Cardiac muscle cell (in vitro differentiated cells and primary cell): Measurements from ENCODE around the gene TMEM131. TPM values are rescaled to one million over a fixed set of nuclear protein-coding genes. Genes with fewer than 3 reads are reported as not detected.

Source experiments
- DNase-seq, 2 donors: peaks; one replicate each; pipeline versions ENCODE4 v3.0.0 to v3.0.0-alpha.2; 2010 to 2017; ENCODE audit warnings: low read depth in 1 of 2, low spot score in 1 of 2
- H3K27ac ChIP-seq: fragments of 200-600 bp; sonication (generic); 2 replicates; pipeline ENCODE4 v1.5.1; 2016
- H3K27me3 ChIP-seq: fragments of 200-600 bp; sonication (generic); 2 replicates; pipeline ENCODE4 v1.6.0; 2016; ENCODE audit warnings: control low read depth
- H3K36me3 ChIP-seq: fragments of 200-600 bp; sonication (generic); 2 replicates; pipeline ENCODE4 v1.5.1; 2016; ENCODE audit warnings: control low read depth
- H3K4me1 ChIP-seq: fragments of 200-600 bp; sonication (generic); 2 replicates; pipeline ENCODE4 v1.8.1; 2017; ENCODE audit warnings: low read depth, mild to moderate bottlenecking, mixed run types
- H3K4me3 ChIP-seq: fragments of 200-600 bp; sonication (generic); 2 replicates; pipeline ENCODE4 v1.5.1; 2016; ENCODE audit warnings: mild to moderate bottlenecking
- H3K9me3 ChIP-seq: fragments of 200-600 bp; sonication (generic); 2 replicates; pipeline ENCODE4 v1.5.1; 2017; ENCODE audit warnings: low read depth, mild to moderate bottlenecking, control low read depth
- CTCF ChIP-seq: IDR thresholded peaks from 2 replicates; pipeline ENCODE4 v1.5.1; 2012; ENCODE audit warnings: low read depth, mild to moderate bottlenecking, low read length
- polyA plus RNA-seq: library from polyadenylated mRNA; unstranded; fragments of >200 nt; fragmentation: Nextera tagmentation; extraction: Ambion mirVana; gene quantifications from 2 replicates; pipeline ENCODE4 v1.2.1, GENCODE V29; 2016
- total RNA-seq: library from RNA; depleted of rRNA; stranded (reverse); fragments of >200 nt; gene quantifications from 2 replicates; pipeline ENCODE4 v1.2.3, GENCODE V29; 2016

The TMEM131 gene
- total and polyA plus RNA-seq, 2 experiments from 2014 or later, result 16.3 to 19.1 TPM

- Histone ChIP-seq H3K9me3 (no peaks in the 10 kb centered on the region), H3K4me1 (peaks cover 13% of the 10 kb centered on the region), H3K27me3 (no peaks in the 10 kb centered on the region), H3K27ac (peak overlapping the region; percentile 54), H3K4me3 (no peak overlapping the region), H3K36me3 (peaks cover 10% of the 10 kb centered on the region)
- peak; percentile 36 to 51 for DNase-seq
- no peak for TF ChIP-seq CTCF
Observed at GRCh38 chr2:97751752-97752151, 244.0 kb downstream of the TMEM131 start.

GRCh38 chr2:97750017-97750416 lies 245.7 kb downstream of the TMEM131 start:
- Histone ChIP-seq H3K9me3 (no peaks in the 10 kb centered on the region), H3K4me3 (no peak overlapping the region), H3K36me3 (no peaks in the 10 kb centered on the region), H3K4me1 (peaks cover 13% of the 10 kb centered on the region), H3K27me3 (no peaks in the 10 kb centered on the region), H3K27ac (no peak overlapping the region)
- DNase-seq, result no peak
- TF ChIP-seq CTCF, result no peak

GRCh38 chr2:97749581-97749980 lies 246.2 kb downstream of the TMEM131 start:
- DNase-seq, result no peak
- no peak overlapping the region for H3K4me3 ChIP-seq
- TF ChIP-seq CTCF, result no peak
- H3K9me3 ChIP-seq, result no peaks in the 10 kb centered on the region
- H3K36me3 ChIP-seq, result no peaks in the 10 kb centered on the region
- peaks cover 13% of the 10 kb centered on the region for H3K4me1 ChIP-seq
- no peak overlapping the region for H3K27ac ChIP-seq
- H3K27me3 ChIP-seq, result no peaks in the 10 kb centered on the region

- Histone ChIP-seq H3K4me3 (no peak overlapping the region), H3K27me3 (no peaks in the 10 kb centered on the region), H3K27ac (no peak overlapping the region), H3K9me3 (no peaks in the 10 kb centered on the region), H3K4me1 (peaks cover 13% of the 10 kb centered on the region), H3K36me3 (no peaks in the 10 kb centered on the region)
- no peak for TF ChIP-seq CTCF
- DNase-seq, result peak in 1 of 2 donors; percentile 29
Observed at GRCh38 chr2:97747716-97748115, 248.0 kb downstream of the TMEM131 start.

- TF ChIP-seq CTCF, result no peak
- Histone ChIP-seq H3K9me3 (no peaks in the 10 kb centered on the region), H3K4me3 (no peak overlapping the region), H3K36me3 (no peaks in the 10 kb centered on the region), H3K27me3 (no peaks in the 10 kb centered on the region), H3K27ac (peak overlapping the region; percentile 34), H3K4me1 (peaks cover 11% of the 10 kb centered on the region)
- DNase-seq, result no peak
Observed at GRCh38 chr2:97747285-97747684, 248.5 kb downstream of the TMEM131 start.
